Fibroblast of villous mesenchyme (primary cell): ENCODE data around the gene MIPEP. TPM values are rescaled to one million over a fixed set of nuclear protein-coding genes. Genes with fewer than 3 reads are reported as not detected.

Source experiments
- DNase-seq: peaks from one replicate; pipeline ENCODE4 v3.0.0-alpha.2; 2010; ENCODE audit warnings: low read depth
- H3K4me3 ChIP-seq: 2 replicates; pipeline ENCODE4 v1.5.1; 2011; ENCODE audit warnings: low read depth, mild to moderate bottlenecking, low read length
- CTCF ChIP-seq: IDR thresholded peaks from 2 replicates; pipeline ENCODE4 v1.5.1; 2012; ENCODE audit warnings: low read depth, mild to moderate bottlenecking, low read length; ENCODE audit not compliant: insufficient read depth
- total RNA-seq: library from RNA; depleted of rRNA; stranded (reverse); fragments of >200 nt; gene quantifications from 2 replicates; pipeline ENCODE4 v1.2.3, GENCODE V29; 2012

MIPEP gene
- total RNA-seq, 1 donor = 38.9 TPM

GRCh38 chr13:23842406-23842805 is 46.8 kb downstream of the MIPEP start:
- DNase-seq = no peak
- TF ChIP-seq CTCF = no peak
- H3K4me3 ChIP-seq = no peak overlapping the region

- no peak for TF ChIP-seq CTCF
- H3K4me3 ChIP-seq = no peak overlapping the region
- DNase-seq = no peak
Observed at GRCh38 chr13:23833733-23834611, 55.2 kb downstream of the MIPEP start.

- TF ChIP-seq CTCF = no peak
- no peak overlapping the region for H3K4me3 ChIP-seq
- peak; percentile 14 for DNase-seq
Observed at GRCh38 chr13:23828866-23829265, 60.3 kb downstream of the MIPEP start.

- no peak for TF ChIP-seq CTCF
- H3K4me3 ChIP-seq = no peak overlapping the region
- peak; percentile 63 for DNase-seq
Observed at GRCh38 chr13:23828086-23828485, 61.1 kb downstream of the MIPEP start.

GRCh38 chr13:23825179-23825578 is 64.0 kb downstream of the MIPEP start:
- peak; percentile 48 for DNase-seq
- TF ChIP-seq CTCF = no peak
- H3K4me3 ChIP-seq = no peak overlapping the region

- peak; percentile 16 for DNase-seq
- TF ChIP-seq CTCF = no peak
Observed at GRCh38 chr13:23824371-23824770, 64.8 kb downstream of the MIPEP start.

More at GRCh38 chr13:23824371-23824770, 64.8 kb downstream of the MIPEP start:
- no peak overlapping the region for H3K4me3 ChIP-seq
